OCI-LY1 (cell line): ENCODE results near the gene C5orf22.

Source experiments
- CTCF ChIP-seq: fragments of 200-600 bp; sonication (generic), shearing (Covaris generic); IDR thresholded peaks from 2 replicates; pipeline ENCODE4 v1.5.1; 2017; ENCODE audit warnings: mild to moderate bottlenecking, antibody characterized with exemption, low read length, moderate library complexity, mixed read lengths
- EZH2 ChIP-seq: fragments of 200-600 bp; sonication (generic), shearing (Covaris generic); IDR thresholded peaks from 2 replicates; pipeline ENCODE4 v1.8.0; 2017; ENCODE audit warnings: borderline replicate concordance, mixed run types, mild to moderate bottlenecking, antibody characterized with exemption, low read length, moderate library complexity, mixed read lengths

GRCh38 chr5:31604240-31604639 lies 72.1 kb downstream of the C5orf22 start:
- TF ChIP-seq CTCF, result no peak
- no peak for TF ChIP-seq EZH2
